Measurements from ENCODE around the gene CEACAM3.

- TF ChIP-seq CTCF (IDR thresholded peaks at IDR 0.05; ENCODE audit: low read length) (no peak), EZH2phosphoT487 (IDR thresholded peaks at IDR 0.05; ENCODE audit: low read length) (no peak), EZH2 (optimal IDR thresholded peaks at IDR 0.05; ENCODE audit: low read depth, low read length) (no peak)
Observed at GRCh38 chr19:41844601-41845000, 48.2 kb downstream of the CEACAM3 start, which contains the start of gene LYPD4.

Data from MM.1S (cell line).